ENCODE measurements around the gene ERICH3.

The ERICH3 gene

GRCh38 chr1:74522148-74522547 is 151.4 kb downstream of the ERICH3 start:
- DNase-seq (ENCODE audit: extremely low read depth in 1 of 2, low read depth in 1 of 2): no peak
